Duodenal mucosa (tissue), 2 donors: ENCODE results near the gene ALK.

Source experiments
- H3K27ac ChIP-seq: one replicate; pipeline ENCODE4 v1.7.0; 2013; ENCODE audit warnings: low read depth, low read length
- H3K27me3 ChIP-seq, 2 donors: one replicate each; pipeline ENCODE4 v1.7.0; 2013; ENCODE audit warnings: low read length in 2 of 2, control low read depth in 1 of 2; ENCODE audit not compliant: insufficient read depth in 2 of 2, control insufficient read depth in 1 of 2
- H3K36me3 ChIP-seq, 2 donors: one replicate each; pipeline ENCODE4 v1.7.0; 2013; ENCODE audit warnings: low read length in 2 of 2, control low read depth in 1 of 2; ENCODE audit not compliant: insufficient read depth in 2 of 2, control insufficient read depth in 1 of 2
- H3K4me1 ChIP-seq, 2 donors: one replicate each; pipeline ENCODE4 v1.7.0; 2013; ENCODE audit warnings: low read length in 2 of 2, control low read depth in 1 of 2; ENCODE audit not compliant: insufficient read depth in 2 of 2, control insufficient read depth in 1 of 2
- H3K4me3 ChIP-seq, 2 donors: one replicate each; pipeline ENCODE4 v1.7.0; 2013; ENCODE audit warnings: low read length in 2 of 2, low read depth in 1 of 2
- H3K9ac ChIP-seq, 2 donors: one replicate each; pipeline ENCODE4 v1.7.0; 2013; ENCODE audit warnings: low read length in 2 of 2, low read depth in 1 of 2
- H3K9me3 ChIP-seq, 2 donors: one replicate each; pipeline ENCODE4 v1.7.0; 2013; ENCODE audit warnings: low read length in 2 of 2, control low read depth in 1 of 2; ENCODE audit not compliant: control insufficient read depth in 1 of 2

Gene ALK

DNA sequence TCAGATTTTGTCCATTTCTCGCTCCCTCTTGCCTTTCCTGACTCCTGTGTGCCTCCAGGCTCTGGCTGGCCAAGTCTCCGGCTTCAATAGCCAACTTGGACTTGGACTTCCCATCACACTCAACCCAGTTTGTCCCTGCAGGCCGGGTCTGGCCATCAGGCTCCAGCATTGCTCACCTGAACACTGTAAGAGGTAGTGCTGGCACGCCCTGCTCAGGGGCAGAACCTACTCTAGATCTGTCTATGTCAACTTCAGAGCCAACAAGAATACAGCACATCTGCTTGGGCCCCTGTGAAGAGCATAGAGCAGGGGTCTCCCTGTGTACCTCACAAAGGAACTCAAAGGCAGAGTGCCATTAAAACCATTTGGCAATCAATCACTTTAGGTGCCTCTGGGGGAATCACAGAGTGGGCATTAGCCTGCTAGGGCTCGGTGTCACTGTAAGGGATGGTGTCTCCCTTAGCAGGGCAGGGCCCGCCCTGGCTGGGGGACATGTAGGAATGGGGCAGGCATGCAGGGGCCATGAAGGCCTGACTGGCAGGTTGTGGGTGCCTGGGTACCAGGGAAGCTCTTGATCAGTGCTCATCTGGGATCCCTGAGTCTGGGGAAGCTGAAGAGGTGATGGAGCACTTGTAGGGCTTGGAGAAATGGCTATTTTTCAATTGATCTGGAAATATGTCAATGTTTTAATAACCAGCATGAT lies 480.3 kb downstream of the ALK start:
- H3K27ac ChIP-seq: no peak overlapping the region
- H3K36me3 ChIP-seq: no peaks in the 10 kb centered on the region
- no peaks in the 10 kb centered on the region for H3K4me1 ChIP-seq
- no peaks in the 10 kb centered on the region for H3K27me3 ChIP-seq
- no peak overlapping the region for H3K9ac ChIP-seq
- H3K9me3 ChIP-seq: no peaks in the 10 kb centered on the region
- H3K4me3 ChIP-seq: no peak overlapping the region

DNA sequence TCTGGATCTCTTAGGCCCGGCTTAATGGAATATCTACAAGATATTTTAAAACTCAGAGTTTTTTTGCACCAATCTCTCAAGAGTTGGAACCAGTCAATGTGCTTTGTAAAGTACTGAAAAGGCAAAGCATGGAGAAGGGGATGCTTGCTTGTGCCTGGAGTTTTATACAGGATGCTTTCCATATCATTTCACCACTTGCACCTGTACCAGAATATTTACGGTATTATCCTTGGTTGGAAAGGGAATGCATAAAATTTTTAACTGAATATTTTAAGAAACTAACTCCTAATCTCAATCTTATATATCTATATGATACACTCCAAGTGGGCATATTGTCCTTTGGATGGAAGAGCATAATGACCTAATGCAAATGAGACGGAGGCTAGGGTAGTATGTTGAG lies 487.5 kb downstream of the ALK start:
- Histone ChIP-seq H3K9ac (no peak overlapping the region), H3K9me3 (no peaks in the 10 kb centered on the region), H3K4me1 (no peaks in the 10 kb centered on the region), H3K4me3 (no peak overlapping the region), H3K36me3 (no peaks in the 10 kb centered on the region), H3K27ac (no peak overlapping the region), H3K27me3 (no peaks in the 10 kb centered on the region)

DNA sequence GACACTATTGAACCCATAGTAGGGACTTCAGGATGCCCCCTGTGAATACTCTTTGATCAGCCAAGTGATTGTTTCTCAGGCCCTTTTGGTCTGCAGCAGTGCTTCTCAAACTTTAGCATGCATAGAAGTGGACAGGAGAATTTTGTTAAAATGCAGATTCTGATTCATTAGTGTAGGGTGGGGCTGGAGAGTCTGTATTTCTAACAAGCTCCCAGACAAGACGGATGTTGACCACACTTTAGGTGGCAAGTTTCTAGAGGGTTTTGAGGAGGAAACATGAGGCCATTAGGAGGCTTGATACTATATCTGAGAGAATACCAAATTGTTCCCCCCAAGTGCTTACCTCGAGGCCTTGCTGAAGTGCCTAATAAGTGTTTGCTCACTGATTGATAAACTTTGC lies 488.3 kb downstream of the ALK start:
- Histone ChIP-seq H3K36me3 (no peaks in the 10 kb centered on the region), H3K4me3 (no peak overlapping the region), H3K27me3 (no peaks in the 10 kb centered on the region), H3K27ac (no peak overlapping the region), H3K9ac (no peak overlapping the region), H3K9me3 (no peaks in the 10 kb centered on the region), H3K4me1 (no peaks in the 10 kb centered on the region)

DNA sequence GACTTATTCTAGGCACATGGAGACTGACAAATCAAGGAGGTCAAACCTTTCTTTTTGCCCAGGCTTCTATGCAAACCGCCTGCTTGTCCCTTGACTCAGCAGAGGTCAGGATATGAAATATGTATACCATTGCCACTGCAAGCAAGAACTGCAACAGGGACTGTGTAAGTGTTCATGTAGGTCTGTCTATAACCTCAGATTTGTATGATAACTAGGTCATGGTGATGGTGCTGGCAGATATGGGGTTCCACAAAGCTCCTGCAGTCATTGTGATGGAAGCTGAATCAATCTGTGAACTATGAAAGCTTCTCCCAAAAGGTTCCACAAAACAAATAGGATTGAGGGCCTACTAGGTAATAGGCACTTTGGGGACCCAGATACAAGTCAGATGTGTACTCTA lies 489.9 kb downstream of the ALK start:
- H3K4me1 ChIP-seq: no peaks in the 10 kb centered on the region
- no peak overlapping the region for H3K9ac ChIP-seq
- no peaks in the 10 kb centered on the region for H3K36me3 ChIP-seq
- no peak overlapping the region for H3K27ac ChIP-seq
- H3K9me3 ChIP-seq: no peaks in the 10 kb centered on the region
- no peak overlapping the region for H3K4me3 ChIP-seq
- H3K27me3 ChIP-seq: no peaks in the 10 kb centered on the region

DNA sequence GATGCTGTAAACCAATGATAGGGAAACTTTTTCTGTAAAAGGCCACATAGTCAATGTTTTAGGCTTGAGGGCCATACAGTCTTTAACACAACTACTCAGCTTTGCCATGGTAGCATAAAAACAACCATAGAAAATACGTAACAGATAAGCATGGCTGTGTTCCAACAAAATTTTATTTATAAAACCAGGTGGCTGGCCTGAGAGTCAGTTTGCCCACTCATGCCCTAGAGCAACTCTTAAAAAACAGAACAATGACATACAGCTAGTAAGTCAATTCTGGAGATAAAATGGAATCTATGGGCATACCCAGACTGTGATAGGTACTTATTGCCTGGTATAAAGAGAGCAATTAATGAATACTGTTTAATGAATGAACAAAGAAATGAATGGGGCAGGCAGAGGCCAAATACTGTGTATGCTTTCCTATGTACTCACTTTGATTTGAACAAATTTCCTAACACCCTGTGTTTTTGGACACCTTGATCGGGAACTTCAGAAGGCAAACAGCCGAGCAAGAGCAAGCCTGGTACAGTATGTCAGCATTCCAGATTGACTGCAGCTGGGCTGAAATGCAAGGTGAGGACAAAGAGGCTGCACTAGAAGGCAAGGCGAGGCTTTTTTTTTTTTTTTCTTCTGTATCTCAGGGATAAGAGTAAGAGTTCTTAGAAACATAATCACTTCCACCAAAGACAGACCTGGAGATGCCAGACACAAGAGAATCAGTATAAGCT lies 490.8 kb downstream of the ALK start:
- H3K36me3 ChIP-seq: no peaks in the 10 kb centered on the region
- no peaks in the 10 kb centered on the region for H3K9me3 ChIP-seq
- no peak overlapping the region for H3K27ac ChIP-seq
- H3K4me1 ChIP-seq: no peaks in the 10 kb centered on the region
- H3K27me3 ChIP-seq: no peaks in the 10 kb centered on the region
- H3K4me3 ChIP-seq: no peak overlapping the region
- H3K9ac ChIP-seq: no peak overlapping the region

DNA sequence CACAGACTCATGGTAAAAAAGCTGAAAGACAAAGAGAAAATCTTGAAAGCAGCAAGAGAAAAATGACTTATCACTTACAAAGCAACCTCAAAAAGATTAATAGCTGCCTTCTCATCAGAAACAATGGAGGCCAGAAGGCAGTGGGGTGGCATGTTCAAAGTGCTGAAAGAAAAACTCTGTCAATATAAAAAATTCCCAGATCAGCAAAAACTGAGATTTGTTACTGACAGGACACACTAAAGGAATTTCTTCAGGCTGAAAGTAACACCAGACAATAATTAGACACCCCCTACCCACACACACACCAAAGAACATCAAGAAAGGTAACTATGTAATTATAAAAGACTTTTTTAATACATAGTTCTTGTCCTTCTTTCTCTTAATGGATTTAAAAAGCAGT lies 495.0 kb downstream of the ALK start:
- H3K4me3 ChIP-seq: no peak overlapping the region
- no peaks in the 10 kb centered on the region for H3K27me3 ChIP-seq
- no peak overlapping the region for H3K9ac ChIP-seq
- no peaks in the 10 kb centered on the region for H3K36me3 ChIP-seq
- no peaks in the 10 kb centered on the region for H3K4me1 ChIP-seq
- H3K9me3 ChIP-seq: no peaks in the 10 kb centered on the region
- no peak overlapping the region for H3K27ac ChIP-seq

DNA sequence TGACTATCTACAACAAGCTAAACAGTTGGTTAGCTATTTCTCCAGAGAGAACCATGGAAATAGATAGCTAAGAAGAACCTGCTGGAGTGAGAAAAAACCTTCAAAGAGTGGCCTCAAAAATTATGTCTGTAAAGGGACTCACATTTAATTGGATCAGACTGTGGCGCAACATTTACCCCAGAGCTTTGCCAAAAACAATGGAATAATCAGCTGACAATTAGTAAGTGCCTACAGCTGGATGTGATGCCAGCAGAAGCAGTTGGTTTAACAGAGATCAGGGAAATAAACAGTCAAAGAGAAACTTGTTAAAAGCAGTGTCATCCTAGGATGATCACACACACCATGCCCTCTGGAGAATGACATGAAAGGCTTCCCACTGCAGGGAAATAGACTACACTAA lies 495.5 kb downstream of the ALK start:
- Histone ChIP-seq H3K27me3 (no peaks in the 10 kb centered on the region), H3K36me3 (no peaks in the 10 kb centered on the region), H3K4me1 (no peaks in the 10 kb centered on the region), H3K27ac (no peak overlapping the region), H3K4me3 (no peak overlapping the region), H3K9ac (no peak overlapping the region), H3K9me3 (no peaks in the 10 kb centered on the region)

DNA sequence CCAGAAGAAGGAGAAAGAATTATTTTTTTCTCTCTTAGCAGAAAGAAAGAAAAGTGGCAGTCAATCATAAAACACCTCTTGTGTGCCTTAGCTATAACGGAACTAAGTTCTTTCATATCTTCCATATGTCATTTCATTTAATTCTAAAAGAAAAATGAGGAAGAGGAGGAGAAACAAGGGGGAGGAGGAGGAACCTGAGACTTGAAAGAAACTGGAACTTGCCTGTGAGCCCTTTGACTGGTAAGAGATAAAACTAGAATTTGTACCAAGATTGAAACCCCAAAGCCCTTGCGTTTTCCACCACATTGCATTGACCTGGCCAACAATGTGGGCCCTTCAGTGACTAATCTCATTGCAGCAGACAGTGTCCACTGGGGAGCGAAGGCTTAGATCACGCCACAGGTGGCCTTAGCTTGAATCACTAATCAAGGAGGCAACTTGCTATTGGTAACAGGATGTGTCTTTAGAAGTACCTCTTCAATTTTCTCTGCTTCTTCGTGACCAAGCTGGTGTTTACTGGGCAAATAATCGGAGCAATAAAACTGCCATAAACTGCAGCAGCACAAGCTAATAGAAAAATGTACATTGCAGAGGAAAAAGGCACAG lies 498.2 kb downstream of the ALK start:
- H3K9ac ChIP-seq: no peak overlapping the region
- H3K27me3 ChIP-seq: no peaks in the 10 kb centered on the region
- no peaks in the 10 kb centered on the region for H3K36me3 ChIP-seq
- no peak overlapping the region for H3K27ac ChIP-seq
- H3K4me1 ChIP-seq: no peaks in the 10 kb centered on the region
- H3K9me3 ChIP-seq: no peaks in the 10 kb centered on the region
- H3K4me3 ChIP-seq: no peak overlapping the region

DNA sequence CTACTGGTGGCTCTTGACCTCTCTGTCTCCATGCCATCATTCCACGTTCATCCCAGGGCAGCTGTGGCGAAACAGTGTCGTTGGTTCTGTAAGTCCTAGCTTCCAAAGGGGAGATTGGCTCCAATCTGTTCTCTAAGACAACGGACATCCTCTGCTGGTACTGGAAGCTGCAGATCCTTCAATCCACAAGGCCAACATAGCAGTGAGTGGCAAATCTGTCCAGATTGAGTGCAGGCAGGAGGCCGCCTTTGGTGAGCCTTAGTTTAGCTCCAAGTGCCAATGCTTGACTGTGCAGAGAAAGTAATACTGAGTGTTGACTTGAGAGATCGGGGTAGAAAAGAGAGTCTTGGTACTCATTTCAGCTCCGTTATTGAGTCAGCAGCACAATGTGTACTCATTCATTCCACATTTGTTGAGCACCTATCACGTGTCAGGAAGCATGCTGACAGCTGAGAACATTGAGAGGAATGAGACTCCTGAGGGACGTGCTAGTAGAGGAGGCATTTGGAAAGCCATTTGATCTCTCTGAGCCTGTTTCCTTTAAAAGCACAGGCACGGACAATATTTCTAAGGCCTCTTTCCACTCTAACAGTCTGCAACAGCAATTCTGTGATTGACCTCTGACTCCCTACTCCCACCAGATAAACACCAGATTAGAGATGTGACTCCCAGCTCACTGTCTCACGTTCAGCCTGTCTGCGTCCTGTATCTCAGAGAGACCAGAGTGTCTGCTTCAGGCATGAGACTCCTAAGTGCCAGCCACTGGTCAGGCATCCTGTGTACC lies 500.2 kb downstream of the ALK start:
- no peaks in the 10 kb centered on the region for H3K27me3 ChIP-seq
- H3K9ac ChIP-seq: no peak overlapping the region
- H3K4me1 ChIP-seq: no peaks in the 10 kb centered on the region
- no peaks in the 10 kb centered on the region for H3K36me3 ChIP-seq
- no peak overlapping the region for H3K4me3 ChIP-seq
- no peaks in the 10 kb centered on the region for H3K9me3 ChIP-seq
- H3K27ac ChIP-seq: no peak overlapping the region

DNA sequence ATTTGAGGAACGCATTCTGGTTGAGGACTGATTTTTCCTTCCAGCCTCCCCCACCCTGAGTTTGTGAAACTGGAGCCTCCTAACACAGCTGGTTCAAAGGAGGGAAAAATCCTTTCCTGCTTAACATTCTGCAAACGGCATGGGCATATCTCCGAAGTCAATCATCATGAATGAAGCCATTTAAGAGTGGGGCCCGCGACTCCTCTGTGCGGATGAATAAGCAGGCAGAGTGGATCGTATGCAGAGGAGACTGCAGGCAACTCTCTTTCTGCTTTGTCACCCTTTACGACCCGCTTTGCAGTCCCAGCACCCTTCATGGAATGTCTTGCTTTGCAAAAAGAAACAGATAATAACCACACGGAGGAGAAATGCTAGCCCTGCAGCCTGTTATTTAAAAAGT lies 500.9 kb downstream of the ALK start:
- Histone ChIP-seq H3K4me1 (no peaks in the 10 kb centered on the region), H3K9ac (no peak overlapping the region), H3K4me3 (no peak overlapping the region), H3K36me3 (no peaks in the 10 kb centered on the region), H3K9me3 (no peaks in the 10 kb centered on the region), H3K27ac (no peak overlapping the region), H3K27me3 (no peaks in the 10 kb centered on the region)
